ENCODE data around the gene NRXN3. TPM values are rescaled to one million over a fixed set of nuclear protein-coding genes. Genes with fewer than 3 reads are reported as not detected.

NRXN3 gene
- total and polyA plus RNA-seq, 2 experiments from 2014 or later = 1.0 to 1.8 TPM

- H3K36me3 Mint-ChIP-seq (ENCODE audit: low read depth) = no peaks in the 10 kb centered on the region
- no peaks in the 10 kb centered on the region for H3K27me3 ChIP-seq (ENCODE audit: insufficient read depth)
- no peaks in the 10 kb centered on the region for H3K9me2 ChIP-seq (ENCODE audit: insufficient read depth)
- no peak overlapping the region for H3K27ac Mint-ChIP-seq
- no peaks in the 10 kb centered on the region for H4K20me1 ChIP-seq (replicated peaks; ENCODE audit: insufficient read depth)
- H3F3A ChIP-seq (replicated peaks; ENCODE audit: low read depth) = no peaks in the 10 kb centered on the region
- H3K4me3 Mint-ChIP-seq = no peak overlapping the region
- H3K36me3 ChIP-seq (ENCODE audit: insufficient read depth) = no peaks in the 10 kb centered on the region
- no peak overlapping the region for H2AFZ ChIP-seq
- peaks cover 3% of the 10 kb centered on the region; the same call in 1 of the 3 replicates for H3K4me1 Mint-ChIP-seq
- ATAC-seq (no peak), DNase-seq (ENCODE audit: low spot score) (no peak)
- H3K27me3 Mint-ChIP-seq (ENCODE audit: insufficient read depth, low read depth, poor library complexity) = no peaks in the 10 kb centered on the region
- H3K4me3 ChIP-seq = no peak overlapping the region
- no peaks in the 10 kb centered on the region for H3K79me2 ChIP-seq (replicated peaks; ENCODE audit: insufficient read depth)
- no peaks in the 10 kb centered on the region for H3K4me1 ChIP-seq (ENCODE audit: insufficient read depth)
- no peak overlapping the region for H3K27ac ChIP-seq (ENCODE audit: low read depth)
- H3K9me3 Mint-ChIP-seq = no peaks in the 10 kb centered on the region
- no peak for TF ChIP-seq ETS1 (IDR thresholded peaks at IDR 0.05)
- TF ChIP-seq, protein P1, sequence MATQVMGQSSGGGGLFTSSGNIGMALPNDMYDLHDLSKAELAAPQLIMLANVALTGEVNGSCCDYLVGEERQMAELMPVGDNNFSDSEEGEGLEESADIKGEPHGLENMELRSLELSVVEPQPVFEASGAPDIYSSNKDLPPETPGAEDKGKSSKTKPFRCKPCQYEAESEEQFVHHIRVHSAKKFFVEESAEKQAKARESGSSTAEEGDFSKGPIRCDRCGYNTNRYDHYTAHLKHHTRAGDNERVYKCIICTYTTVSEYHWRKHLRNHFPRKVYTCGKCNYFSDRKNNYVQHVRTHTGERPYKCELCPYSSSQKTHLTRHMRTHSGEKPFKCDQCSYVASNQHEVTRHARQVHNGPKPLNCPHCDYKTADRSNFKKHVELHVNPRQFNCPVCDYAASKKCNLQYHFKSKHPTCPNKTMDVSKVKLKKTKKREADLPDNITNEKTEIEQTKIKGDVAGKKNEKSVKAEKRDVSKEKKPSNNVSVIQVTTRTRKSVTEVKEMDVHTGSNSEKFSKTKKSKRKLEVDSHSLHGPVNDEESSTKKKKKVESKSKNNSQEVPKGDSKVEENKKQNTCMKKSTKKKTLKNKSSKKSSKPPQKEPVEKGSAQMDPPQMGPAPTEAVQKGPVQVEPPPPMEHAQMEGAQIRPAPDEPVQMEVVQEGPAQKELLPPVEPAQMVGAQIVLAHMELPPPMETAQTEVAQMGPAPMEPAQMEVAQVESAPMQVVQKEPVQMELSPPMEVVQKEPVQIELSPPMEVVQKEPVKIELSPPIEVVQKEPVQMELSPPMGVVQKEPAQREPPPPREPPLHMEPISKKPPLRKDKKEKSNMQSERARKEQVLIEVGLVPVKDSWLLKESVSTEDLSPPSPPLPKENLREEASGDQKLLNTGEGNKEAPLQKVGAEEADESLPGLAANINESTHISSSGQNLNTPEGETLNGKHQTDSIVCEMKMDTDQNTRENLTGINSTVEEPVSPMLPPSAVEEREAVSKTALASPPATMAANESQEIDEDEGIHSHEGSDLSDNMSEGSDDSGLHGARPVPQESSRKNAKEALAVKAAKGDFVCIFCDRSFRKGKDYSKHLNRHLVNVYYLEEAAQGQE (IDR thresholded peaks at IDR 0.05; ENCODE audit: unreplicated experiment) = no peak
- no peak for TF ChIP-seq NANOG (IDR thresholded peaks at IDR 0.05; ENCODE audit: borderline replicate concordance)
- no peak for TF ChIP-seq STAT1 (IDR thresholded peaks at IDR 0.05; ENCODE audit: unreplicated experiment)
- TF ChIP-seq EZH2phosphoT487 (IDR thresholded peaks at IDR 0.05; ENCODE audit: unreplicated experiment) = no peak
- TF ChIP-seq EZH2 (IDR thresholded peaks at IDR 0.05; ENCODE audit: low read depth, unreplicated experiment) = no peak
- no peak for TF ChIP-seq CTCF (conservative IDR thresholded peaks at IDR 0.05; ENCODE audit: low read depth in 2 of 2)
- TF ChIP-seq, protein P2, sequence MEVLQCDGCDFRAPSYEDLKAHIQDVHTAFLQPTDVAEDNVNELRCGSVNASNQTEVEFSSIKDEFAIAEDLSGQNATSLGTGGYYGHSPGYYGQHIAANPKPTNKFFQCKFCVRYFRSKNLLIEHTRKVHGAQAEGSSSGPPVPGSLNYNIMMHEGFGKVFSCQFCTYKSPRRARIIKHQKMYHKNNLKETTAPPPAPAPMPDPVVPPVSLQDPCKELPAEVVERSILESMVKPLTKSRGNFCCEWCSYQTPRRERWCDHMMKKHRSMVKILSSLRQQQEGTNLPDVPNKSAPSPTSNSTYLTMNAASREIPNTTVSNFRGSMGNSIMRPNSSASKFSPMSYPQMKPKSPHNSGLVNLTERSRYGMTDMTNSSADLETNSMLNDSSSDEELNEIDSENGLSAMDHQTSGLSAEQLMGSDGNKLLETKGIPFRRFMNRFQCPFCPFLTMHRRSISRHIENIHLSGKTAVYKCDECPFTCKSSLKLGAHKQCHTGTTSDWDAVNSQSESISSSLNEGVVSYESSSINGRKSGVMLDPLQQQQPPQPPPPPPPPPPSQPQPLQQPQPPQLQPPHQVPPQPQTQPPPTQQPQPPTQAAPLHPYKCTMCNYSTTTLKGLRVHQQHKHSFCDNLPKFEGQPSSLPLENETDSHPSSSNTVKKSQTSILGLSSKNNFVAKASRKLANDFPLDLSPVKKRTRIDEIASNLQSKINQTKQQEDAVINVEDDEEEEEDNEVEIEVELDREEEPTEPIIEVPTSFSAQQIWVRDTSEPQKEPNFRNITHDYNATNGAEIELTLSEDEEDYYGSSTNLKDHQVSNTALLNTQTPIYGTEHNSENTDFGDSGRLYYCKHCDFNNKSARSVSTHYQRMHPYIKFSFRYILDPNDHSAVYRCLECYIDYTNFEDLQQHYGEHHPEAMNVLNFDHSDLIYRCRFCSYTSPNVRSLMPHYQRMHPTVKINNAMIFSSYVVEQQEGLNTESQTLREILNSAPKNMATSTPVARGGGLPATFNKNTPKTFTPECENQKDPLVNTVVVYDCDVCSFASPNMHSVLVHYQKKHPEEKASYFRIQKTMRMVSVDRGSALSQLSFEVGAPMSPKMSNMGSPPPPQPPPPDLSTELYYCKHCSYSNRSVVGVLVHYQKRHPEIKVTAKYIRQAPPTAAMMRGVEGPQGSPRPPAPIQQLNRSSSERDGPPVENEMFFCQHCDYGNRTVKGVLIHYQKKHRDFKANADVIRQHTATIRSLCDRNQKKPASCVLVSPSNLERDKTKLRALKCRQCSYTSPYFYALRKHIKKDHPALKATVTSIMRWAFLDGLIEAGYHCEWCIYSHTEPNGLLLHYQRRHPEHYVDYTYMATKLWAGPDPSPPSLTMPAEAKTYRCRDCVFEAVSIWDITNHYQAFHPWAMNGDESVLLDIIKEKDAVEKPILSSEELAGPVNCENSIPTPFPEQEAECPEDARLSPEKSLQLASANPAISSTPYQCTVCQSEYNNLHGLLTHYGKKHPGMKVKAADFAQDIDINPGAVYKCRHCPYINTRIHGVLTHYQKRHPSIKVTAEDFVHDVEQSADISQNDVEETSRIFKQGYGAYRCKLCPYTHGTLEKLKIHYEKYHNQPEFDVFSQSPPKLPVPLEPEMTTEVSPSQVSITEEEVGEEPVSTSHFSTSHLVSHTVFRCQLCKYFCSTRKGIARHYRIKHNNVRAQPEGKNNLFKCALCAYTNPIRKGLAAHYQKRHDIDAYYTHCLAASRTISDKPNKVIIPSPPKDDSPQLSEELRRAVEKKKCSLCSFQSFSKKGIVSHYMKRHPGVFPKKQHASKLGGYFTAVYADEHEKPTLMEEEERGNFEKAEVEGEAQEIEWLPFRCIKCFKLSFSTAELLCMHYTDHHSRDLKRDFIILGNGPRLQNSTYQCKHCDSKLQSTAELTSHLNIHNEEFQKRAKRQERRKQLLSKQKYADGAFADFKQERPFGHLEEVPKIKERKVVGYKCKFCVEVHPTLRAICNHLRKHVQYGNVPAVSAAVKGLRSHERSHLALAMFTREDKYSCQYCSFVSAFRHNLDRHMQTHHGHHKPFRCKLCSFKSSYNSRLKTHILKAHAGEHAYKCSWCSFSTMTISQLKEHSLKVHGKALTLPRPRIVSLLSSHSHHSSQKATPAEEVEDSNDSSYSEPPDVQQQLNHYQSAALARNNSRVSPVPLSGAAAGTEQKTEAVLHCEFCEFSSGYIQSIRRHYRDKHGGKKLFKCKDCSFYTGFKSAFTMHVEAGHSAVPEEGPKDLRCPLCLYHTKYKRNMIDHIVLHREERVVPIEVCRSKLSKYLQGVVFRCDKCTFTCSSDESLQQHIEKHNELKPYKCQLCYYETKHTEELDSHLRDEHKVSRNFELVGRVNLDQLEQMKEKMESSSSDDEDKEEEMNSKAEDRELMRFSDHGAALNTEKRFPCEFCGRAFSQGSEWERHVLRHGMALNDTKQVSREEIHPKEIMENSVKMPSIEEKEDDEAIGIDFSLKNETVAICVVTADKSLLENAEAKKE (CRISPR knock-in tag; IDR thresholded peaks at IDR 0.05) = no peak
- TF ChIP-seq ZNF331 (CRISPR knock-in tag; IDR thresholded peaks at IDR 0.05; ENCODE audit: low read depth) = no peak
- no peak for TF ChIP-seq CREB1 (CRISPR knock-in tag; IDR thresholded peaks at IDR 0.05; ENCODE audit: low read depth)
- TF ChIP-seq ZNF114 (CRISPR knock-in tag; IDR thresholded peaks at IDR 0.05) = no peak
- TF ChIP-seq POLR2AphosphoS5 (IDR thresholded peaks at IDR 0.05; ENCODE audit: low read depth) = no peak
- TF ChIP-seq JUNB (IDR thresholded peaks at IDR 0.05; ENCODE audit: unreplicated experiment) = no peak
- H3K4me2 ChIP-seq = no peak overlapping the region
Observed at GRCh38 chr14:79704041-79704807, 1534.1 kb downstream of the NRXN3 start.

Data from GM23338 (cell line).